ENCODE data around the gene FLVCR2.

- TF ChIP-seq EZH2 (IDR thresholded peaks at IDR 0.05; ENCODE audit: insufficient read depth, poor library complexity, severe bottlenecking) = no peak
- no peak for TF ChIP-seq EZH2phosphoT487 (IDR thresholded peaks at IDR 0.05; ENCODE audit: insufficient read depth, low read depth)
These were observed 11.5 kb downstream of the FLVCR2 start for GRCh38 chr14:75589931-75590330.

Measured in GM23248 (cell line).